SK-N-SH (cell line): Measurements from ENCODE around the gene TRIM60.
"Not testable (repeated sequence)": the region's sequence is repeated elsewhere in the genome, so short reads cannot be mapped to it uniquely, and the experiment has no call there.

Source experiments
- CHD2 ChIP-seq: fragments of 150-350 bp; IDR thresholded peaks from 2 replicates; pipeline ENCODE4 v1.6.1; 2018; ENCODE audit warnings: low read length; ENCODE audit not compliant: partially characterized antibody
- CTCF ChIP-seq: fragments of 200-600 bp; sonication (generic); IDR thresholded peaks from 2 replicates; pipeline ENCODE4 v1.6.1; 2017; ENCODE audit warnings: antibody characterized with exemption, mild to moderate bottlenecking, moderate library complexity
- JUND ChIP-seq: IDR thresholded peaks from 2 replicates; pipeline ENCODE4 v1.4.0; 2012
- SIN3A ChIP-seq: IDR thresholded peaks from 2 replicates; pipeline ENCODE4 v1.6.1; 2012; ENCODE audit warnings: low read depth, mild to moderate bottlenecking, low read length, moderate library complexity, borderline replicate concordance
- USF2 ChIP-seq: fragments of 150-350 bp; IDR thresholded peaks from 2 replicates; pipeline ENCODE4 v1.6.1; 2017; ENCODE audit warnings: antibody characterized with exemption, low read length, low read depth, borderline replicate concordance

- not testable (repeated sequence) for TF ChIP-seq CTCF, USF2, JUND, CHD2, SIN3A
Measured at GRCh38 chr4:165084787-165085186, 53.0 kb downstream of the TRIM60 start.
